HepG2 (cell line): ENCODE data around the gene CDC37L1. TPM values are rescaled to one million over a fixed set of nuclear protein-coding genes. Genes with fewer than 3 reads are reported as not detected.

Experiments used
- ARHGAP35 ChIP-seq: sonication (generic); formaldehyde crosslinking; IDR thresholded peaks from 2 replicates; pipeline ENCODE4 v1.9.0; 2022; ENCODE audit warnings: mild to moderate bottlenecking, inconsistent platforms, moderate library complexity, missing genetic modification reagents, borderline replicate concordance
- EED ChIP-seq: sonication (generic); formaldehyde crosslinking; IDR thresholded peaks from 2 replicates; pipeline ENCODE4 v1.5.0; 2020; ENCODE audit warnings: mild to moderate bottlenecking, missing genetic modification reagents
- GLMP ChIP-seq: sonication (generic); formaldehyde crosslinking; IDR thresholded peaks from 2 replicates; pipeline ENCODE4 v1.9.0; 2021; ENCODE audit warnings: missing genetic modification reagents, mild to moderate bottlenecking, borderline replicate concordance
- HBP1 ChIP-seq: IDR thresholded peaks from 2 replicates; pipeline ENCODE4 v1.6.1; 2016; ENCODE audit warnings: low read depth, control low read depth
- JDP2 ChIP-seq: sonication (generic); formaldehyde crosslinking; IDR thresholded peaks from 2 replicates; pipeline ENCODE4 v1.8.1; 2022; ENCODE audit warnings: missing genetic modification reagents, borderline replicate concordance
- KLF9 ChIP-seq: IDR thresholded peaks from 2 replicates; pipeline ENCODE4 v1.6.1; 2016; ENCODE audit warnings: low read depth
- MIER2 ChIP-seq: IDR thresholded peaks from 2 replicates; pipeline ENCODE4 v1.6.1; 2016; ENCODE audit warnings: missing biosample characterization, missing genetic modification reagents
- PCBP1 ChIP-seq: fragments of 200-400 bp; formaldehyde crosslinking; IDR thresholded peaks from 2 replicates; pipeline ENCODE4 v1.6.1; 2017; ENCODE audit warnings: mild to moderate bottlenecking, low read depth, low read length, borderline replicate concordance
- SATB2 ChIP-seq: sonication (generic); formaldehyde crosslinking; IDR thresholded peaks from 2 replicates; pipeline ENCODE4 v1.5.0; 2020; ENCODE audit warnings: missing genetic modification reagents
- SP4 ChIP-seq: sonication (generic); formaldehyde crosslinking; IDR thresholded peaks from 2 replicates; pipeline ENCODE4 v1.8.1; 2023; ENCODE audit warnings: mild to moderate bottlenecking, missing genetic modification reagents
- TEAD3 ChIP-seq: optimal IDR thresholded peaks from 2 replicates; pipeline ENCODE3; 2016; ENCODE audit warnings: borderline replicate concordance
- THYN1 ChIP-seq: sonication (generic); formaldehyde crosslinking; IDR thresholded peaks from 2 replicates; pipeline ENCODE4 v1.8.1; 2023; ENCODE audit warnings: low read depth, mild to moderate bottlenecking, moderate library complexity, missing genetic modification reagents, borderline replicate concordance
- XRCC5 ChIP-seq: fragments of 200-400 bp; formaldehyde crosslinking; optimal IDR thresholded peaks from 2 replicates; pipeline ENCODE3; 2017; ENCODE audit warnings: mild to moderate bottlenecking, low read length
- ZFX ChIP-seq: sonication (generic); formaldehyde crosslinking; IDR thresholded peaks from 2 replicates; pipeline ENCODE4 v1.4.0; 2020; ENCODE audit warnings: mild to moderate bottlenecking, low read depth, missing genetic modification reagents, moderate library complexity
- ZNF34 ChIP-seq: sonication (generic); formaldehyde crosslinking; IDR thresholded peaks from 2 replicates; pipeline ENCODE4 v1.4.0; 2020; ENCODE audit warnings: mild to moderate bottlenecking, missing genetic modification reagents, borderline replicate concordance
- ZNF343 ChIP-seq: sonication (generic); formaldehyde crosslinking; IDR thresholded peaks from 2 replicates; pipeline ENCODE4 v1.4.0; 2020; ENCODE audit warnings: mild to moderate bottlenecking, missing genetic modification reagents
- ZNF484 ChIP-seq: sonication (generic); formaldehyde crosslinking; IDR thresholded peaks from 2 replicates; pipeline ENCODE4 v1.5.1; 2020; ENCODE audit warnings: mild to moderate bottlenecking, low read depth, missing genetic modification reagents, borderline replicate concordance
- ZNF720 ChIP-seq: sonication (generic); formaldehyde crosslinking; IDR thresholded peaks from 2 replicates; pipeline ENCODE4 v1.4.0; 2020; ENCODE audit warnings: missing genetic modification reagents
- ZNF749 ChIP-seq: sonication (generic); formaldehyde crosslinking; IDR thresholded peaks from 2 replicates; pipeline ENCODE4 v1.8.0; 2022; ENCODE audit warnings: mild to moderate bottlenecking, missing genetic modification reagents, moderate library complexity, borderline replicate concordance
- ZNF768 ChIP-seq: sonication (generic); formaldehyde crosslinking; IDR thresholded peaks from 2 replicates; pipeline ENCODE4 v1.4.0; 2020; ENCODE audit warnings: missing genetic modification reagents
- ZNF883 ChIP-seq: sonication (generic); formaldehyde crosslinking; IDR thresholded peaks from 2 replicates; pipeline ENCODE4 v1.5.1; 2020; ENCODE audit warnings: mild to moderate bottlenecking, missing genetic modification reagents; ENCODE audit errors: not compliant biosample characterization
- ZNF891 ChIP-seq: sonication (generic); formaldehyde crosslinking; IDR thresholded peaks from 2 replicates; pipeline ENCODE4 v1.5.0; 2020; ENCODE audit warnings: mild to moderate bottlenecking, missing genetic modification reagents
- ZSCAN21 ChIP-seq: sonication (generic); formaldehyde crosslinking; IDR thresholded peaks from 2 replicates; pipeline ENCODE4 v1.8.0; 2022; ENCODE audit warnings: mild to moderate bottlenecking, missing genetic modification reagents, moderate library complexity, borderline replicate concordance
- polyA plus RNA-seq, 8 experiments: library from polyadenylated mRNA; depleted of rRNA in 3 of 8; stranded (reverse) in 7 of 8; unstranded in 1 of 8; fragments of >200 nt; fragmentation: Illumina TruSeq in 4 of 8; extraction: Trizol in 4 of 8; gene quantifications; 2 replicates each; pipeline versions ENCODE4 v1.2.1 to v1.2.3, GENCODE V29; 2011 to 2016; ENCODE audit warnings: low read depth in 4 of 8, missing spikeins in 1 of 8, mixed read lengths in 1 of 8; ENCODE audit not compliant: insufficient read depth in 1 of 8
- total RNA-seq, 5 experiments: library from RNA; depleted of rRNA; stranded (reverse); fragments of >200 nt; fragmentation: Illumina TruSeq; extraction: Trizol; gene quantifications; 2 replicates each; pipeline ENCODE4 v1.2.3, GENCODE V29; 2016; ENCODE audit warnings: low read depth in 1 of 5
- TF ChIP-seq, protein P1 (sequence below): sonication (generic); formaldehyde crosslinking; IDR thresholded peaks from 2 replicates; pipeline ENCODE4 v1.8.1; 2023; ENCODE audit warnings: missing genetic modification reagents, mild to moderate bottlenecking, borderline replicate concordance
- TF ChIP-seq, protein P2 (sequence below): sonication (generic); formaldehyde crosslinking; IDR thresholded peaks from 2 replicates; pipeline ENCODE4 v1.4.0; 2020; ENCODE audit warnings: mild to moderate bottlenecking, low read depth, missing genetic modification reagents

CDC37L1 gene
- total and polyA plus RNA-seq, 2 of the 13 experiments (the other 11 are each of a cell fraction or from before 2014, with no cell fraction given), result 5.5 to 17.0 TPM

- TF ChIP-seq ZNF891 (CRISPR knock-in tag) (no peak; the same call in 1 of the 2 replicates), ZNF34 (CRISPR knock-in tag) (no peak), ARHGAP35 (CRISPR knock-in tag) (peak; percentile 52), SATB2 (0 out of 2 replicates have a peak, but pooled peaks have one; percentile 19), JDP2 (CRISPR knock-in tag) (no peak), KLF9 (CRISPR knock-in tag) (peak; percentile 58; the same call in 1 of the 2 replicates), MIER2 (CRISPR knock-in tag) (0 out of 2 replicates have a peak, but pooled peaks have one; percentile 22), TEAD3 (CRISPR knock-in tag) (peak; percentile 94), ZSCAN21 (CRISPR knock-in tag) (peak; percentile 54; the same call in 1 of the 2 replicates), ZNF749 (CRISPR knock-in tag) (0 out of 2 replicates have a peak, but pooled peaks have one; percentile 9), GLMP (CRISPR knock-in tag) (no peak), ZNF343 (CRISPR knock-in tag) (peak; percentile 94), ZFX (CRISPR knock-in tag) (peak; percentile 75), EED (peak; percentile 75; the same call in 1 of the 2 replicates), HBP1 (CRISPR knock-in tag) (no peak; the same call in 1 of the 2 replicates), XRCC5 (peak; percentile 63), PCBP1 (peak; percentile 81; the same call in 1 of the 2 replicates), ZNF720 (CRISPR knock-in tag) (no peak), ZNF768 (CRISPR knock-in tag) (peak; percentile 51; the same call in 1 of the 2 replicates), ZNF883 (CRISPR knock-in tag) (peak; percentile 60), ZNF484 (CRISPR knock-in tag) (no peak), THYN1 (0 out of 2 replicates have a peak, but pooled peaks have one; percentile 57), SP4 (CRISPR knock-in tag) (peak; percentile 65; the same call in 1 of the 2 replicates)
- TF ChIP-seq, protein P1, sequence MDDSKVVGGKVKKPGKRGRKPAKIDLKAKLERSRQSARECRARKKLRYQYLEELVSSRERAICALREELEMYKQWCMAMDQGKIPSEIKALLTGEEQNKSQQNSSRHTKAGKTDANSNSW, result no peak
- TF ChIP-seq, protein P2, sequence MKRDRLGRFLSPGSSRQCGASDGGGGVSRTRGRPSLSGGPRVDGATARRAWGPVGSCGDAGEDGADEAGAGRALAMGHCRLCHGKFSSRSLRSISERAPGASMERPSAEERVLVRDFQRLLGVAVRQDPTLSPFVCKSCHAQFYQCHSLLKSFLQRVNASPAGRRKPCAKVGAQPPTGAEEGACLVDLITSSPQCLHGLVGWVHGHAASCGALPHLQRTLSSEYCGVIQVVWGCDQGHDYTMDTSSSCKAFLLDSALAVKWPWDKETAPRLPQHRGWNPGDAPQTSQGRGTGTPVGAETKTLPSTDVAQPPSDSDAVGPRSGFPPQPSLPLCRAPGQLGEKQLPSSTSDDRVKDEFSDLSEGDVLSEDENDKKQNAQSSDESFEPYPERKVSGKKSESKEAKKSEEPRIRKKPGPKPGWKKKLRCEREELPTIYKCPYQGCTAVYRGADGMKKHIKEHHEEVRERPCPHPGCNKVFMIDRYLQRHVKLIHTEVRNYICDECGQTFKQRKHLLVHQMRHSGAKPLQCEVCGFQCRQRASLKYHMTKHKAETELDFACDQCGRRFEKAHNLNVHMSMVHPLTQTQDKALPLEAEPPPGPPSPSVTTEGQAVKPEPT (CRISPR knock-in tag), result no peak
Observed at GRCh38 chr9:4662108-4662988, 17.0 kb upstream of the CDC37L1 start, which contains the start of gene PLPP6 (continued).
